HK-2 (cell line): ENCODE results near the gene SLC37A4.
"Not testable (repeated sequence)": the region's sequence is repeated elsewhere in the genome, so short reads cannot be mapped to it uniquely, and the experiment has no call there.

Experiments used
- DNase-seq: peaks from one replicate; pipeline ENCODE4 v3.0.0-alpha.2; 2018; ENCODE audit not compliant: unreplicated experiment

The SLC37A4 gene

GRCh38 chr11:119041821-119042514 is 11.3 kb upstream of the SLC37A4 start:
- no peak for DNase-seq

DNA sequence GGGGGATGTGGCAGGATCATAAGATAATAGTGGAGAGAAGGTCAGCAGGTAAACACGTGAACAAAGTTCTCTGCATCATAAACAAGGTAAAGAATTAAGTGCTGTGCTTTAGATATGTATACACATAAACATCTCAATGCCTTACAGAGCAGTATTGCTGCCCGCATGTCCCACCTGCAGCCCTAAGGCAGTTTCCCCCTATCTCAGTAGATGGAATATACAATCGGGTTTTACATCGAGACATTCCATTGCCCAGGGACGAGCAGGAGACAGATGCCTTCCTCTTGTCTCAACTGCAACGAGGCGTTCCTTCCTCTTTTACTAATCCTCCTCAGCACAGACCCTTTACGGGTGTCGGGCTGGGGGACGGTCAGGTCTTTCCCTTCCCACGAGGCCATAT is 8.8 kb upstream of the SLC37A4 start:
- DNase-seq, result not testable (repeated sequence)

- no peak for DNase-seq
Observed at GRCh38 chr11:119038884-119039283, 8.2 kb upstream of the SLC37A4 start.

DNA sequence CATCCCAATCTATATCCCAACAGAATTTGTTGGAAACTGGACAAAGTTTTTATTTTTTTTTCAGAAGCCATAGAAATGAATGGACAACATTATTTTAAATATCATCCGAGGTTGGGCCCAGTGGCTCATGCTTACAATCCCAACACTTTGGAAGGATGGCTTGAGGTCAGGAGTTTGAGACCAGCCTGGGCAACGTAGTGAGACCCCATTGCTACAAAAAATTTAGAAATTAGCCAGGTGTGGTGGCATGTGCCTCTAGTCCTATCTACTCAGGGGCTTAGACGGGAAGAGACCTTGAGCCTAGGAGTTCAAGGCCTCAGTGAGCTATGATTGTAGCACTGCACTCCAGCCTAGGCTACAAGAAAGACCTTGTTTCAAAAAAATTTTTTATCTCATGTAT is 4.1 kb upstream of the SLC37A4 start:
- no peak for DNase-seq

DNA sequence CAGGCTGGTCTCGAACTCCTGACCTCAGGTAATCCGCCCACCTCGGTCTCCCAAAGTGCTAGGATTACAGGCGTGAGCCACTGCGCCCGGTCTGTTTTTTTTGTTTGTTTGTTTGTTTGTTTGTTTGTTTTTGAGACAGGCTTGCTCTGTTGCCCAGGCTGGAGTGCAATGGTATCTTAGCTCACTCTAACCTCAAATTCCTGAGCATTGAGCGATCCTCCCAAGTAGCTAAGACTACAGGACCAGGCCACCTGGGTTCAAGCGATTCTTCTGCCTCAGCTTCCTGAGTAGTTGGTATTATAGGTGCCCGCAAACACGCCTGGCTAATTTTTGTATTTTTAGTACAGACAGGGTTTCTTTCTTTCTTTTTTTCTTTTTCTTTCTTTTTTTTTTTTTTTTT is 2.7 kb upstream of the SLC37A4 start:
- not testable (repeated sequence) for DNase-seq

DNA sequence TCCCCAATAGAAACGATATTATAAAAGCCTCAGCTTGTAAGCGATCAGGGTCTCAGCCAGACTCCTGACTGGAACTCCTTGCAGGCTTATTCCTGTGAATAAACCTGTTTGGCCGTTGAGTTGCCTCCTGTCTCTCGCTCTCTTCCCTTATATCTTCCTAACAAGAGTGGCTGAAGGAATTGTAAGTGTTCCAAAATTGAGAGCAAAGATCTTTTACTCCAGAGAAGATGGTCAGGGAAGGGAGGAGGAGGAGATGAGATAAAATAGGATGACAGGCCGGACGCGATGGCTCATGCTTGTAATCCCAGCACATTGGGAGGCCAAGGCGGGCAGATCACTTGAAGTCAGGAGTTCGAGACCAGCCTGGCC is 1.2 kb upstream of the SLC37A4 start:
- DNase-seq, result no peak

DNA sequence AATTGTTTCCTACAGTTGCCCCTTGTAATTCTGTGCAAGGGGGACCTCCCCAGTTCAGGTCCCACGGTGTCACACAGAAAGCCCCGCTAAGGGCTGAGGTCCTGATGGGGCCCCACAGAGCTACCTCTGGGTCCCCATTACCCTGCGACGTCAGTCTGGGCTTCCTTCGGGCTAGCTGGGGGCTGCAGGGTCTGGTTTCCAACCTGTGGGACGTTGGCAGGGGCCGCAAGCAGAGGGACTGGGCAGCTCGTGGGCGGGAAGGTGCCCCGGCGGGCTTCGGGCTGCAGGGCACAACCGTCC is 698 bp downstream of the SLC37A4 start:
- no peak for DNase-seq

- peak; percentile 77 for DNase-seq
Observed at GRCh38 chr11:119029340-119030028, 1.2 kb downstream of the SLC37A4 start.

GRCh38 chr11:119029069-119029339 is 1.7 kb downstream of the SLC37A4 start:
- no peak for DNase-seq

- DNase-seq, result no peak
Observed at GRCh38 chr11:119028346-119029068, 2.2 kb downstream of the SLC37A4 start.

- DNase-seq, result no peak
Observed at GRCh38 chr11:119027561-119028345, 2.9 kb downstream of the SLC37A4 start.

DNA sequence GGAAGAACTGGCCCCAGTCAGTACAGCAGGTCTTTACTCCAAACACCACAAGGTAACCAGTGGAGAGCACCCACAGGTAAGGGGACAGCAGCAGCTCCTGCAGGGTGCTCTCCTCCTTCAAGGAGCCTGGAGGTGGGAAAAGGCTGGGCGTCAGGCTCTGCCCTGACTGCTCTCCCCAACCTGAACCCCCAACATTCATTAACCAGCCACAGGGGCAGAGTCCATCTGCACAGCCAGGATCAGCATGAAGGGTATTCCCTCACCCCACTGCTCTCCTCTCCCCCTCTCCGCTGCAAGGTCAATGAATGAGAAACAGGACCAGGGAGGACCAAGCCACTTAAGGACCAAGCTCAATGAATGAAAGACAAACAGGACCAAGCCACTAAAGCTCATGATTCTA is 3.7 kb downstream of the SLC37A4 start:
- DNase-seq, result no peak

DNA sequence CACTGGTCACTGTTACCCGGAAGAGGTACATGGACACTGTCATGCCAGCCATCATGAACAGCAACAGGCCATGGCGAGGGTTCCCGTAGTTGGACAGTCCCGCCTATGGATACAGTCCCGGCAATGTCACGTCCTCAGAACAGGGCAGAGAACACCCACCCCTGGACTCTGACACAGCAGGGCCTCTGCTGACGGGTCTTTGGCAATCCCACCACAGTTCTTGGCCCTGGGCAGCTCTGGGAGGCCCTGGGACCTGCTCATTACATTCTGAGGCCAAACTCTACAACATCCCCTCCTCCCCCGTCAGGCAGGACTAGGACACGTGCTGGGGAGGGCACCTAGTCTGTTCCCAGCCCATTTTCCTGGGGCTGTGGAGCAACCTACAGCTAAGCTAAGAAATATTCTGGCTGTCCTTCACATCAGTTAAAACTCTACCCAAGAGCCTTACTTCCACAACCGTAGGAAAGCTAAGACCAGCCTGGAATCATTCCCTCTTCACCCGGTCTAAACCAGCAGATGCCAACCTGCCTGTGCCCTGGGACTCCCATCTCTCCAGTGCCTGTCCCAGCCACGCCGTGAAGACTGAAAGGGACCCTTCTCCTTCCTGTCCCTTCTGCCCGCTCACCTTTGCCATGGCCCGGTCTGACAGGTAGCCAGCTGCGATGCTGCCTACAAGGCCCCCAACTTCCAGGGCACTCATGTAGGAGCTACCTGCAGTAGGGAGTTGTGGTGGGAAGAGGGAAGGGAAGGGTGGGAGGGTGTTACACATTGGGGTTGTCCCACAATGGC is 4.5 kb downstream of the SLC37A4 start:
- no peak for DNase-seq

DNA sequence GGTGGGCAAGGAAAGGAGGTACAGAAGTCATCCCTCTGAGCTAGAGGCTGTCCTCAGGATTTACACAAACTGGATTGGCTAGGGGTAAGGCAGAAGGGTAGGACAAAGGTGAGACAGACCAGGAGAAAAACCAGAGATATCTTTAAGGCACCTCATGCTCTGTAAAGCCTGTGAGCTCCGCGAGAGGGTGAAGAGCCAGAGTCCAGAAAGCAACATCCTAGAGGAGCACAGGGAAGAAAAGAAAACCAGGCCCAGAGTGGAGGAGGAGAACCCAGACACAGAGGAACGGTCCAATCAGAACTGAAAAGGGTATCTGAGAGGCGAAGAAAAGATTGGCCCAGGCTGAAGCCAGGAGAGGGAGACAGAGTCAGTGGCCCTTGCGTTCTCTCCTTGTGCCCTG is 5.1 kb downstream of the SLC37A4 start:
- DNase-seq, result no peak

- DNase-seq, result no peak
Observed at GRCh38 chr11:119025099-119025473, 5.6 kb downstream of the SLC37A4 start.

DNA sequence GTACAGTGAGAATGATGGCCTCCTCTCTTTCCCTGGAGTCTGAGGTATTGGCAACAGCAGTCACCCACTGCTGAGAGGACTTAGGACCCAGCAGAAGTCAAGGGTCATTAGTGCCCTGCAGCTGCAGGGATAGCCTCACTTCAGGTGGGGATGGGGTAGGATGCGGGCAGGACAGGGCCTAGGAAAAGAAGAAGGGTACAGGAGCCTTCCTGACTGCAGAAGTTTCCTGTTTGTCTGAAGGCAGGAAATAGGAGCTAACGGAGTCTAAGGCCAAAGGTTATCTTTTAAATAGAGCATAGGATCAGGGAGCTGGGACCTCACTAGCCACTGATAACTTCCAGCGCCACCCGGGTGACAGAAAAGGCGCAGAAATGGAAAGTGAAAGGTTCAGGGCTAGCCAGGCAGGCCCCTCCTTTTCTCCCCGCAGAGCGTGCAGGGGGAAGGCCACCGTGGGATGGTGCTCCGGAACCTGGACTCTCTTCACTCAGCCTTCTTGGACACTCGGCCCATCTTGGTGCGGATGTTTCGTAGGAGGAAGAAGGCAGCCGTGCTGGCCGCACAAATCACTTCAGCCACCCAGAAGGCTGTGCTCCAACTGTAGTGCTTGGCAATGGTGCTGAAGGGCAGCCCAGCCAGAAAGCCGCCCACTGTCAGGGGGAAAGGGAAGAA is 6.1 kb downstream of the SLC37A4 start:
- DNase-seq, result no peak

DNA sequence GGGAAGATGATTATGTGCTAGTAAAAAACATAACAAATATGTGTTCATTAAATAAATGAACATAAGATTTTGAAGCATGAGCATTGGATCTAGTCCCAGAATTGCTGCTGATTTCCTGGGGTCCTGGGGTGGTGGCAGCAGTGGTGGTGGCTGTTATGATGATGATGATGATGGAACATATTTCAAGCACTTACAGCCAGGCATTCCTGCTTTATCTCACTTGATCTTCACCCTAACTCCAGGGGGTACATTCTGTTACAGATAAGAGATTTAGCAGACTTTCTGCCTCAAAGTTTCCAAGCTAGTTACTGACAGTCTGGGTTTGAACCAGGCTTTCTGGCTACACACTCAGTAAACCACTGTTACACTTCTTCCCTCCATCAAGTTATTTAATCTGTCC is 6.9 kb downstream of the SLC37A4 start:
- no peak for DNase-seq

DNA sequence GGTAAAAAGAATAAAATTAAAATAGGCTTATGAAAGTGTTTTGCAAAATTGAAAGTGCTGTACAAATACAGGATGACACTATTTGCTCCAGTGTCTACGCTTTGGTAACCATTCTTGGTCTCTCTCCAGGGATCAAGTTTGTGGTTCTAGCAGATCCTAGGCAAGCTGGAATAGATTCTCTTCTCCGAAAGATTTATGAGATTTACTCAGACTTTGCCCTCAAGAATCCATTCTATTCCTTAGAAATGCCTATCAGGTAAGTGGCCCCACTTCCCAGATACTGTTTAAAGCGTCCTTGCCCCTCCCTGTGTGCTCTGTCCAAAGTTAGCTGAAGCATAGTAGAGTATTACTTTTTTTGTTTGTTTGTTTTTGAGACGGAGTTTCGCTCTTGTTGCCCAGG is 9.0 kb downstream of the SLC37A4 start:
- DNase-seq, result no peak

GRCh38 chr11:119019996-119020395 is 10.7 kb downstream of the SLC37A4 start:
- no peak for DNase-seq

- DNase-seq, result peak; percentile 87
Observed at GRCh38 chr11:119018074-119018938, 12.4 kb downstream of the SLC37A4 start, which contains the start of the genes RPS25 and TRAPPC4. RPS25 (minus strand) TSS chr11:119018343; CDS start chr11:119018284, 59 bp downstream. TRAPPC4 (plus strand) TSS chr11:119018766; CDS start chr11:119018796, 30 bp downstream.
